K562 (cell line): ENCODE measurements around the gene SVBP. TPM values are rescaled to one million over a fixed set of nuclear protein-coding genes. Genes with fewer than 3 reads are reported as not detected.
A peak's percentile ranks its signal among the peaks of the same experiment; 100 is the strongest.

Experiments used
- CHD7 ChIP-seq: fragments of 200-600 bp; sonication (generic); IDR thresholded peaks from one replicate; pipeline ENCODE4 v1.6.1; 2012; ENCODE audit warnings: mild to moderate bottlenecking, low read depth, low read length, inconsistent platforms
- FIP1L1 ChIP-seq: fragments of 200-400 bp; formaldehyde crosslinking; IDR thresholded peaks from 2 replicates; pipeline ENCODE4 v1.6.1; 2018; ENCODE audit warnings: mild to moderate bottlenecking, low read depth, low read length; ENCODE audit not compliant: poor library complexity, severe bottlenecking
- FOXJ2 ChIP-seq: fragments of 200-800 bp; sonication (Bioruptor generic); IDR thresholded peaks from 2 replicates; pipeline ENCODE4 v1.6.1; 2016; ENCODE audit warnings: missing genetic modification characterization, missing compliant biosample characterization
- MXD1 ChIP-seq: fragments of 250-450 bp; sonication (Bioruptor Pico); IDR thresholded peaks from 2 replicates; pipeline ENCODE4 v1.8.0; 2021; ENCODE audit warnings: borderline replicate concordance, mild to moderate bottlenecking, moderate library complexity; ENCODE audit not compliant: poor library complexity, severe bottlenecking
- MYBL2 ChIP-seq, 2 experiments: fragments of 450-650 bp in 1 of 2; sonication (generic) in 1 of 2; formaldehyde crosslinking in 1 of 2; IDR thresholded peaks; 2 replicates each; pipeline versions ENCODE4 v1.6.1 to v1.8.1; 2017 to 2022; ENCODE audit warnings: borderline replicate concordance in 1 of 2, inconsistent platforms in 1 of 2, low read depth in 1 of 2, mild to moderate bottlenecking in 1 of 2, missing genetic modification reagents in 1 of 2, moderate library complexity in 1 of 2
- NBN ChIP-seq: fragments of 450-650 bp; IDR thresholded peaks from 2 replicates; pipeline ENCODE4 v1.6.1; 2016; ENCODE audit warnings: low read depth, mild to moderate bottlenecking
- PHF21A ChIP-seq: fragments of 450-650 bp; IDR thresholded peaks from 2 replicates; pipeline ENCODE4 v1.6.1; 2017; ENCODE audit warnings: low read depth, borderline replicate concordance
- PTRF ChIP-seq: fragments of 450-650 bp; IDR thresholded peaks from 2 replicates; pipeline ENCODE4 v1.6.1; 2016; ENCODE audit warnings: mild to moderate bottlenecking, missing genetic modification characterization, missing compliant biosample characterization
- SRSF3 ChIP-seq: fragments of 200-400 bp; formaldehyde crosslinking; IDR thresholded peaks from 2 replicates; pipeline ENCODE4 v1.6.1; 2016; ENCODE audit warnings: mild to moderate bottlenecking, low read length, moderate library complexity; ENCODE audit not compliant: insufficient read depth
- ZBTB2 ChIP-seq: fragments of 450-650 bp; IDR thresholded peaks from 2 replicates; pipeline ENCODE4 v1.6.1; 2016; ENCODE audit warnings: antibody characterized with exemption
- ZNF232 ChIP-seq: sonication (generic); formaldehyde crosslinking; IDR thresholded peaks from 2 replicates; pipeline ENCODE4 v1.8.0; 2022; ENCODE audit warnings: mild to moderate bottlenecking, missing genetic modification reagents
- ZNF696 ChIP-seq: fragments of 250-450 bp; sonication (Bioruptor Pico); conservative IDR thresholded peaks from 2 replicates; pipeline ENCODE4 v1.4.0; 2020; ENCODE audit warnings: mild to moderate bottlenecking, moderate library complexity
- ZNF780A ChIP-seq: fragments of 250-450 bp; sonication (Bioruptor Pico); IDR thresholded peaks from 2 replicates; pipeline ENCODE4 v1.5.0; 2021; ENCODE audit warnings: mild to moderate bottlenecking
- polyA plus RNA-seq, 8 experiments: library from polyadenylated mRNA; depleted of rRNA in 4 of 8; stranded (reverse) in 5 of 8; unstranded in 3 of 8; fragments of >200 nt; fragmentation: Nextera tagmentation in 2 of 8; fragmentation: Illumina TruSeq in 1 of 8; extraction: Ambion mirVana in 2 of 8; extraction: Trizol in 1 of 8; gene quantifications; 2 replicates each; pipeline versions ENCODE4 v1.2.1 to v1.2.3, GENCODE V29; 2011 to 2014; ENCODE audit warnings: inconsistent platforms in 1 of 8, missing spikeins in 1 of 8
- total RNA-seq, 7 experiments: library from RNA; depleted of rRNA in 6 of 7; stranded (reverse); fragments of >200 nt in 6 of 7; fragmentation: Illumina TruSeq in 2 of 7; extraction: Trizol in 2 of 7; gene quantifications; 2 replicates each; pipeline versions ENCODE4 v1.2.1 to v1.2.3, GENCODE V29; 2011 to 2021; ENCODE audit warnings: low replicate concordance in 1 of 7

SVBP gene
- total and polyA plus RNA-seq, 9 of the 15 experiments (the other 6 are each of a cell fraction or from before 2014, with no cell fraction given) = 31.7 to 49.7 (median 40.0) TPM

DNA sequence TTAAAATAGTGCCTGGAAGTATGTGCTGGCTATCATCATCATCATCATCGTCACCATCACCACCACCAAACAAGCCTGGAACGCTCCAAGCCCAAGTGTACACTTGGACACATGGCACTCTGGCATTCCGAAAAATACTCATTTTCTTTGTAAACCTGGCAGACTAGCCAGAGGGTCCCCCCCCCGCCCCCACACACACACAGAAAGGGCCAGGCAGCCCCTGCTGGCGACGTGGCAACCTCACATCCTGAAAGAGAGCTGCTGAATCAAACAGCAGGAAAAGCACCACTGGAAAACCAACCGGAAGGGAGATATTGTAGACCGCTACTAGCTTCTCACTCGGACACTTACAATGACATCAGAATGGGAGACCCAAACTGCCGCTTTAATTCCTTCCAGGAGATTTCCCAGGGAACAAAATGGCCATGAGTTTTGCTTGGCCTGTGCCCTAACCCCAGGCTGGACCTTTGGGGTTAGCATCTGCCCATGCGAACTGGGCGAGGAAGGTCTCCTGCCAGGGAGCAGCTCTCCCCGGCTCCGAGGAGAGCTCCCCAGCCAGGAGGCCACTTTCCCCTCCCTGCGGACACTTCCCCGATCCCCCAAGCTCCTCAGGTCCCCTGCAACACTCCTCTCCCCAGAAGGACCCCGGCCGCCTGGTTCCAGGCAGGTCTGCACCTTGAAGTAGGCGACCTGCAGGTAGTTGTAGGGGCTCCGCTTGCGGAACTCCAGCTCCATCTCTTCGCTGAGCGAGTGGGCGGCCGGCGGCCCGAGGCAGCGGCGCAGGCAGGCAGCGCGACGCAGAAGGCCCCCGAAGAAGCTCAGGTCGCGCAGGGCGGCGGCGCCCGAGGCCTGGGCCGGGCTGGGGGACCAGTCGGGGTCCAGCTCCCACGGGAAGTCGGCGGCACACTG, 51.1 kb downstream of the SVBP start (continued):
- TF ChIP-seq CHD7 (no peak), ZNF780A (CRISPR knock-in tag) (no peak), NBN (no peak; the same call in 1 of the 2 replicates), ZNF696 (CRISPR knock-in tag) (no peak), MXD1 (CRISPR knock-in tag) (no peak), FIP1L1 (peak; percentile 36), PHF21A (no peak), PTRF (tag) (no peak), MYBL2 (IDR thresholded peaks at IDR 0.05; ENCODE audit: low read depth) (no peak), MYBL2 (CRISPR knock-in tag; IDR thresholded peaks at IDR 0.05; ENCODE audit: borderline replicate concordance) (no peak), ZBTB2 (no peak), FOXJ2 (no peak), SRSF3 (no peak), ZNF232 (peak; percentile 78; the same call in 1 of the 2 replicates)
